A673 (cell line): Measurements from ENCODE around the gene CDC123. TPM values are rescaled to one million over a fixed set of nuclear protein-coding genes. Genes with fewer than 3 reads are reported as not detected.

Experiments used
- BruUV-seq: library from RNA; stranded (reverse); fragments of 400-500 nt; replicated peaks from 2 replicates; lab custom pipeline; 2021; lab: Mats Ljungman, UMichigan
- CTCF ChIA-PET: fragments of 300-600 bp; sonication (Branson Sonifier 250); formaldehyde crosslinking; loops from one replicate; lab custom pipeline; 2022; ENCODE audit warnings: antibody characterized with exemption; lab: Charles Lee
- POLR2A ChIA-PET: fragments of 300-600 bp; sonication (Branson Sonifier 250); formaldehyde crosslinking; loops from one replicate; lab custom pipeline; 2022; ENCODE audit warnings: antibody characterized with exemption; ENCODE audit not compliant: low non-redundant PET; lab: Charles Lee
- DNase-seq: peaks from one replicate; pipeline ENCODE4 v3.0.0-alpha.2; 2015; ENCODE audit warnings: low spot score
- H3K27ac ChIP-seq: fragments of 200-600 bp; sonication (generic); 2 replicates; pipeline ENCODE4 v1.5.1; 2016; ENCODE audit warnings: mixed run types, low read depth, mild to moderate bottlenecking, mixed read lengths, antibody characterized with exemption, low read length; ENCODE audit not compliant: poor library complexity, severe bottlenecking
- H3K27me3 ChIP-seq: fragments of 200-600 bp; sonication (generic); replicated peaks from 2 replicates; pipeline ENCODE4 v1.6.1; 2017; ENCODE audit warnings: mixed run types, low read depth, mild to moderate bottlenecking, mixed read lengths, antibody characterized with exemption, low read length; ENCODE audit not compliant: insufficient read depth, poor library complexity
- H3K36me3 ChIP-seq: fragments of 200-600 bp; sonication (generic); 2 replicates; pipeline ENCODE4 v1.6.1; 2016; ENCODE audit warnings: mixed run types, mild to moderate bottlenecking, mixed read lengths, antibody characterized with exemption, low read length; ENCODE audit not compliant: insufficient read depth, poor library complexity, severe bottlenecking
- H3K4me1 ChIP-seq: fragments of 200-600 bp; sonication (generic); 2 replicates; pipeline ENCODE4 v1.6.1; 2017; ENCODE audit warnings: mixed run types, mild to moderate bottlenecking, mixed read lengths, antibody characterized with exemption, low read length; ENCODE audit not compliant: insufficient read depth, poor library complexity, severe bottlenecking
- H3K4me3 ChIP-seq: fragments of 200-600 bp; sonication (generic); 2 replicates; pipeline ENCODE4 v1.5.1; 2016; ENCODE audit warnings: low read depth, mixed run types, mild to moderate bottlenecking, mixed read lengths, low read length; ENCODE audit not compliant: poor library complexity, severe bottlenecking
- H3K9me3 ChIP-seq: fragments of 200-600 bp; sonication (generic); 2 replicates; pipeline ENCODE4 v1.6.1; 2016; ENCODE audit warnings: mixed run types, low read depth, mild to moderate bottlenecking, mixed read lengths, antibody characterized with exemption, low read length; ENCODE audit not compliant: poor library complexity, severe bottlenecking
- CTCF ChIP-seq: fragments of 300-800, 200-600 bp; sonication (generic); conservative IDR thresholded peaks from 2 replicates; pipeline ENCODE4 v1.5.1; 2017; ENCODE audit warnings: low read depth, mild to moderate bottlenecking, antibody characterized with exemption, low read length, moderate library complexity, mixed read lengths
- EZH2 ChIP-seq: fragments of 200-600 bp; sonication (generic); IDR thresholded peaks from 2 replicates; pipeline ENCODE4 v1.6.1; 2017; ENCODE audit warnings: borderline replicate concordance, low read depth, mild to moderate bottlenecking, mixed read lengths, antibody characterized with exemption, low read length; ENCODE audit not compliant: poor library complexity, severe bottlenecking
- intact Hi-C: fragments of 100-400 bp; cut with micrococcal nuclease; formaldehyde crosslinking; loops from one replicate; pipeline ENCODE4 v1.10.0; 2022; ENCODE audit not compliant: unreplicated experiment
- total RNA-seq: library from RNA; stranded (reverse); gene quantifications from 2 replicates; pipeline ENCODE4 v1.2.3, GENCODE V29; 2021

Gene CDC123
- total RNA-seq, 1 experiment from 2014 or later, result 207 TPM

GRCh38 chr10:12200850-12201249 is 4.9 kb downstream of the CDC123 start:
- DNase-seq, result no peak
- H3K9me3 ChIP-seq, result no peaks in the 10 kb centered on the region
- CTCF ChIA-PET, result no interaction called here
- H3K4me3 ChIP-seq, result no peak overlapping the region
- peaks cover 56% of the 10 kb centered on the region for H3K36me3 ChIP-seq
- H3K27ac ChIP-seq, result no peak overlapping the region
- TF ChIP-seq CTCF, result no peak
- TF ChIP-seq EZH2, result no peak
- BruUV-seq, result no TSS peak
- H3K27me3 ChIP-seq, result no peaks in the 10 kb centered on the region
- H3K4me1 ChIP-seq, result peaks cover 5% of the 10 kb centered on the region
- POLR2A ChIA-PET, result no interaction called here
- intact Hi-C loops, result no loop called here

- H3K36me3 ChIP-seq, result peaks cover 62% of the 10 kb centered on the region
- no peaks in the 10 kb centered on the region for H3K9me3 ChIP-seq
- BruUV-seq, result no TSS peak
- ChIA-PET POLR2A (no interaction called here), CTCF (no interaction called here)
- peaks cover 5% of the 10 kb centered on the region for H3K4me1 ChIP-seq
- H3K27me3 ChIP-seq, result no peaks in the 10 kb centered on the region
- TF ChIP-seq EZH2 (no peak), CTCF (no peak)
- H3K27ac ChIP-seq, result no peak overlapping the region
- DNase-seq, result no peak
- intact Hi-C loops, result no loop called here
- no peak overlapping the region for H3K4me3 ChIP-seq
Measured at GRCh38 chr10:12201543-12201942, 5.6 kb downstream of the CDC123 start.

GRCh38 chr10:12202226-12202625 is 6.2 kb downstream of the CDC123 start:
- intact Hi-C loops, result no loop called here
- peaks cover 5% of the 10 kb centered on the region for H3K4me1 ChIP-seq
- BruUV-seq, result no TSS peak
- H3K36me3 ChIP-seq, result peaks cover 62% of the 10 kb centered on the region
- DNase-seq, result no peak
- H3K4me3 ChIP-seq, result no peak overlapping the region
- no peak overlapping the region for H3K27ac ChIP-seq
- H3K27me3 ChIP-seq, result no peaks in the 10 kb centered on the region
- CTCF ChIA-PET, result no interaction called here
- TF ChIP-seq CTCF (no peak), EZH2 (no peak)
- no peaks in the 10 kb centered on the region for H3K9me3 ChIP-seq
- POLR2A ChIA-PET, result no interaction called here
